Measurements from ENCODE around the gene OPTC. TPM values are rescaled to one million over a fixed set of nuclear protein-coding genes. Genes with fewer than 3 reads are reported as not detected.

OPTC gene
- total and polyA plus RNA-seq, 9 of the 15 experiments (the other 6 are each of a cell fraction or from before 2014, with no cell fraction given) = not detected

GRCh38 chr1:203504400-203505250 lies 10.7 kb downstream of the OPTC start (continued):
- no peak for TF ChIP-seq CHD7 (IDR thresholded peaks at IDR 0.05; ENCODE audit: low read depth, low read length)
- no peak for TF ChIP-seq GTF2B (IDR thresholded peaks at IDR 0.05; ENCODE audit: extremely low read depth, insufficient read length)
- no peak for TF ChIP-seq DNMT1 (IDR thresholded peaks at IDR 0.05)
- TF ChIP-seq CHD2 (IDR thresholded peaks at IDR 0.05; ENCODE audit: low read depth, low read length) = no peak
- TF ChIP-seq ZNF780A (CRISPR knock-in tag; IDR thresholded peaks at IDR 0.05) = no peak
- no peak for TF ChIP-seq PBX2 (CRISPR knock-in tag; IDR thresholded peaks at IDR 0.05; ENCODE audit: low read depth)
- peak; percentile 49; the same call in 1 of the 2 replicates for TF ChIP-seq PBX2 (tag; conservative IDR thresholded peaks at IDR 0.05; ENCODE audit: low read depth)
- TF ChIP-seq YY1 (IDR thresholded peaks at IDR 0.05; ENCODE audit: borderline replicate concordance in 1 of 3, control insufficient read depth in 1 of 3, extremely low read depth in 1 of 3, insufficient read depth in 3 of 3, insufficient read length in 1 of 3, insufficient replicate concordance in 2 of 3, low read depth in 1 of 3, low read length in 2 of 3) = no peak
- peak; percentile 84 for TF ChIP-seq DEAF1 (CRISPR knock-in tag; IDR thresholded peaks at IDR 0.05)

All from K562 (cell line).